ENCODE results near the gene TSN.

Gene TSN

DNA sequence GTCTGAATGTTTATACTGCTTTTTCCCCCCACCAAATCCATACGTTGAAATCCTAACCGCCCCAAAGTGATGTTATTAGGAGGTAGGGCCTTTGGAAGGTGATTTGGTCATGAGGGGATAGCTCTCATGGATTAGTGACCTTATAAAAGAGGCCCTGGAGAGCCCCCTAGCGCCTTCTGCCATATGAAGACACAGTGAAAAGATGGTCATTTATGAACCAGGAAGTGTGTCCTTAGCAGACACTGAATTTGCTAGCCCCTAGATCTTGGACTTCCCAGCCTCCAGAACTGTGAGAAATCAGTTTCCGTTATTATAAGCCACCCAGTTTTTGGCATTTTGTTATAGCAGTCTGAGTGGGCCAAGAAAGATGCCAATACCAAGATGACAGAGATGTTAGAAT lies 7.2 kb upstream of the TSN start:
- peak; percentile 6 for DNase-seq

- DNase-seq, result no peak
These were observed 607 bp upstream of the TSN start for GRCh38 chr2:121754851-121755236.

DNA sequence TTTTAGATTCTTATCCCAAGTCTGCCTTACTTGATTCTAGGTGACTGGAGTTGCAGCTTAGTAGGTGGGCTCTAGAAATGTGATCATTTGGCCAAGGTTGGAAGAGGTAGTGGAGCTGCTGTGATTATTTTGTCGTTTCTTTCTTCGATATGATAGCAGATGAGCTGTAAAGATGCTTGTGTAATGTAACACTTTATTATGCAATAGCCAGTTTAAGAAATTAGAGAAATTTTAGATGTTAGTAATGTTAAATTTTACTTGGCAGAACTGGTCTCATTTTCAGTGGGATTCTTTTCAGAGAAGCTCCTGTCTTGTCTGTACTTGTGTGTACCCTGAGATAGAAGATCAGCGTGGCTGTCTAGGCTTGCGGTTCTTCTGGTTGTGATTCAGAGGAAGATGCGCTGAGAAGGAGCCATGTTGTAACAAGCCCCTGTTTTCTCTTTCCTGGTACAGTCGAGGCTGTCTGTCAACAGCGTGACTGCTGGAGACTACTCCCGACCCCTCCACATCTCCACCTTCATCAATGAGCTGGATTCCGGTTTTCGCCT lies 9.3 kb downstream of the TSN start:
- DNase-seq, result no peak

DNA sequence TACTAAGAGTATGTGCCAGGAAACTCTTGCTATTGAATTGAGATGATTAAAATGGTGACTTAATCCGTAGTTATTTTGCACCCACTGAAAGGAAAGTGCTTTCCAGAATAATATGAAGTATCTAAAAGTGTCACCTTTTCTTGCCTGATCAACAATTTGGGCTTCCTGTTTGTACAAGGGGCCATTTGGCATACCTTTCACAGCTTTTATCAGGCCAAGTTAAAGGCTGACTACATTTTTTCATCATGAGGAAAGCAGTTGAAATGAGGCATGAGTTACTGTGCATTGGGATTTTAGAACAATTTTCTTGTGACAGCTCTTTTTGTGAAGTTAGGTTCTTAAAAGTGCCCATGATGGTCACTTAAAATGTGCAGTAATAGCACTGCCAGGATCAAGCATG lies 11.2 kb downstream of the TSN start:
- no peak for DNase-seq

DNA sequence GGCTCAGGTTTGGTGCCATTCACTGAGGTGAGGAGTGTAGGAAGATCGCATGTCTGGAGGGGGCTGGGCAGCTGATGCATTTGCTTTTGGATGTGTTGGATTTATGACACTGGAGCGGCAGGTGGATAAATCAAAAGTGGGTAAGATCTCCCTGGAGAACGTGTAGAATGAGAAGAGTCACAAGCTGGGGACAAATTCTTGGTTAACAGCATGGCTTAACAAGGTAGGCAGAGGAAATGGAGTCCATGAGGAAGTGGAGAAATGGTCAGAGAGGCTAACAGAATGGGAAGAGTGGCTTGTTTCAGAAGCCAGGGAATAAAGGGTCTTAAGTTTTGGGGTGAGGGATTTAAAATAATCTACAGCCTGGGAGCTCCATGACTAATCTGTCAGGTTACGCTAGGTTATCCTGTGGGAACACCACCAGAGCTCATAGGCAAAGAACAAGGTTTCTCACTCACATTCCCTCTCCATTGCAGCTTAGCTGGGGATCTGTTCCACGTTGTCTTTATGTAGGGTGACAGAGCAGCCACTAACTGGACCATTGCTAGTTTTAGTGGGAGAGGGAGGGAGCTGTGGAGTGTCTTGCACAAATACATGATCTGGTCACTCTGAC lies 12.8 kb downstream of the TSN start:
- DNase-seq, result no peak

- no peak for DNase-seq
These were observed 16.7 kb downstream of the TSN start for GRCh38 chr2:121771976-121772742.

DNA sequence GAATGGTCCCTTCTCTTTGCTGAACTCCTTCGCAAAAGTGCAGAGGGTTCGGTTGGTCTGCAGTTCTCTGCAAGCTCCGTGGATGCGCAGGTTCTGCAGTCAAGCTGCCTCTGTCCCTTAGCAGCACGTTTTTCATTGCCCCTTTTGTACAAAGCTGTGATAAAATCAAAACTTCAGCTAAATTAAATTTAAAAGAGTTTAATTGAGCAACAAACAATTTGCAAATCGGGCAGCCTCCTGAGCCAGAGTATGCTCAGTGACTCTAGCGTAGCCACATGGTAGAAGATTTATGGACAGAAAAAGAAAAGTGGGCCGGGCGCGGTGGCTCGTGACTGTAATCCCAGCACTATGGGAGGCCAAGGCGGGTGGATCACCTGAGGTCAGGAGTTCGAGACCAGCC lies 18.8 kb downstream of the TSN start:
- no peak for DNase-seq

GRCh38 chr2:121776361-121776760 lies 20.9 kb downstream of the TSN start:
- no peak for DNase-seq

GRCh38 chr2:121776885-121777698 lies 21.6 kb downstream of the TSN start:
- no peak for DNase-seq

- no peak for DNase-seq
These were observed 22.2 kb downstream of the TSN start for GRCh38 chr2:121777699-121778058.

DNA sequence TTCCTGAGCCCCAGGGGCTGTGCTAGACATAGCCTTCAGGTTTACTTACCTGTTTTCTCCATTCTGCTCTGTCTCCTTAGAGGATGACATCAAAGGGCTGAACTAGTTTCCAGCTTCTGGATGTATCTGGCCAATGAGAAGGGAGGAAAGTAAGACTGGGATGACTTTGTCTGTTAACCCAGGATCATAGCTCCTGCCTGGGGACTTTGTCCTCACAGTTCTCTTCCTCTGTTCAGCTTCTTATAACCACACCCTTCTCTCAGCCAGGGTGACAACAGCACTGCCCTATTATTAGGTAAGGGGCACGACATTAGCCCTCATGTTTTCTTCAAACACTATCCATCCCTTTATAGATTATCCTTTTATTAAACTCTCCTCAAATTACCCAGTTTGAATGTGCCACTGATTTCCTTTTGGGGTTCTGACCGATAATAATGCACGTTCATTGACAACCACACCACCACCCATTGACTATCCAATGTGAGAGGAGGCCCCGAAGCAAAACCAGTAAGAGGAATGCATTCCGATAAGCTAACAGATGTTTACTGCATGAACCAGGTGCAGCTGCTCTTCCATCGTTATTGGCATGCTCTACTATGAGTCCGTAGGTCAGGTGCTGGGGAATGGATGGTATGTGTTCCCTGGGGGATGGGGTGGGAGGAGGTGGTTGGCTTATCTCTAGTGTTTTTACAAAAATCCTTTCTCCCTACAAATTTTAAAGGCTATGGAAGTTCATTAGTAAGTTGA lies 23.5 kb downstream of the TSN start:
- DNase-seq, result no peak

DNA sequence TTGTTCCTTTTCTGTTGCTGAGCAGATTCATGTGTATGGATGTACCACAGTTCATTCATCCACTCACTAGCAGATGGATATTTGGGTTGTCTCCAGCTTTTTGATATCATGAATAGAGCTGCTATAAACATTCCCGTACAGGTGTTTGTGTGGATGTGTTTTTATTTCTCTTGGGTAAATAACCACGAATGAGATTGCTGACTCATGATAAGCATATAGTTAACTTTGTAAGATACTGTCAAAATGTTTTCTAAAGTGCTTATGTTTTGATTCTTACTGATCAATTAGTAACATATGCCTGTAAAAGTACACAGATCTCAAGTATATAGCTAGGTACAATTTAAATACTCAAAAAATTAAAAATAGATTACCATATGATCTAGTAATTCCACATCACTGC lies 27.7 kb downstream of the TSN start:
- DNase-seq, result no peak

GRCh38 chr2:121788685-121789084 lies 33.2 kb downstream of the TSN start:
- DNase-seq, result no peak

DNA sequence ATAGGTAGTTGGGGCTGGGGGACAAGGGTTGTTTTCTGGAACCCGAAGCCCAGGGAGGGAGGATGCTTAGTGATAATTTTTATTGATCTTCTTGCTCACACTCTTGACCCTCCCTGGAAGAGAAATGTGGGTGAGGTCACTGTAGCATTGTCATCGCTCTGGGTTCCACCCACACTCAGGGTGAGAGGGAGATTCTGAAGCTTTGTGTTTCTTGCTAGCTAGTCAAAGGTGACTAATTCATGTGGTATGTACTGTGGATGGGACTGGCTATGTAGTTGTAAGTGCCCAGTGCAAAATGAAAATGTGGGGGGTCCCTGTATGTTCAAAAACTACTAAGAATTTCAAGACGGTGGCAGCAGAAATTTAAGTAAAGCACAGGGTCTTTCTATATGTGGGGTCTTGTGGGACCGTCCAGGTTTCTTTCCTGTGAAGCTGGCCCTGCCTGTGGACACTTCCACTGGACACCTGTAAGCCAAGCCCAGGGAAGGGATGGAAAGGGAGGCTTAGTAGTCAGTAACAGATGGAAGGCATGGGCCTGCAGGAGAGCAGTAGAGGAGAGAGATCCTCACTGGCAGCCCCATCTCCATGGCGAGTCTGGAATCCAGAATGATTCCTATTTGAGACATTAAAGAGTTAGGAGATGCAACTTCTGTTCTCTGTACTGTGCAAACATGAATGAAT lies 35.0 kb downstream of the TSN start:
- no peak for DNase-seq

- DNase-seq, result no peak
These were observed 35.8 kb downstream of the TSN start for GRCh38 chr2:121791290-121791689.

- no peak for DNase-seq
These were observed 36.4 kb downstream of the TSN start for GRCh38 chr2:121791801-121792221.

DNA sequence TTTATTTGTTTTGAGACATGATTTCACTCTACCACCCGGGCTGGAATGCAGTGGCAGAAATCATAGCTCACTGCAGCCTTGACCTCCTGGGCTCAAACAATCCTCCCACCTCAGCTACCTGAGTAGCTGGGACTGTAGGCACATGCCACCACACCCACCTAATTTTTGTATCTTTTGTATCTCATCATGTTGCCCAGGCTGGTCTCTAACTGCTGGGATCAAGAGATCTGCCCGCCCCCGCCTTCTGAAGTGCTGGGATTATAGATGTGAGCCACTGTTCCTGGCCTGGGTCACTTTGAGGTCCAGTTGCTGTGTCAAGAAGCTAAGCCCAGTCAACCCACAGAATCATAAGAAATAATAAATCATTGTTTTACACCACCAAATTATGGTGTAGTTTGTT lies 38.4 kb downstream of the TSN start:
- DNase-seq, result no peak

DNA sequence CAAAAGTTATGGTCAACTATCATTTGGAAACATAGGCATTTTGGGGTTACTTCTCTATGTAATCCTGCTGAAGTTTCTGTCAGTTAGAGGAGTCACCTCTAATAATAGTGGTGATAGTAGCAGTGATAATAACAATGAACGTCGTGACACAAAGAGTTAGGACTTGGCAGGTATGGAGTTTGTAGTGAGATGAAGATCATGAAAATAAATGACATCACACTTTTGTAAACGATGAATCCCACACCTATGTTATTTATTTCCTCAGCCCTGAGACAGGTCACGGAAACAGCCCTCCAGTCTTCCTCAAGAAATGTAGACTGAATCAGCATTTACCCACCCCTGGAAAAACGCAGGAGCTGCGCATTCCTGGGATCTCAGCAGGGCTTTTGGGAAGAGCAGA lies 38.8 kb downstream of the TSN start:
- DNase-seq, result no peak

- no peak for DNase-seq
These were observed 40.8 kb downstream of the TSN start for GRCh38 chr2:121796239-121796638.

GRCh38 chr2:121798617-121799016 lies 43.2 kb downstream of the TSN start:
- DNase-seq, result no peak

GRCh38 chr2:121801916-121802315 lies 46.5 kb downstream of the TSN start:
- no peak for DNase-seq

DNA sequence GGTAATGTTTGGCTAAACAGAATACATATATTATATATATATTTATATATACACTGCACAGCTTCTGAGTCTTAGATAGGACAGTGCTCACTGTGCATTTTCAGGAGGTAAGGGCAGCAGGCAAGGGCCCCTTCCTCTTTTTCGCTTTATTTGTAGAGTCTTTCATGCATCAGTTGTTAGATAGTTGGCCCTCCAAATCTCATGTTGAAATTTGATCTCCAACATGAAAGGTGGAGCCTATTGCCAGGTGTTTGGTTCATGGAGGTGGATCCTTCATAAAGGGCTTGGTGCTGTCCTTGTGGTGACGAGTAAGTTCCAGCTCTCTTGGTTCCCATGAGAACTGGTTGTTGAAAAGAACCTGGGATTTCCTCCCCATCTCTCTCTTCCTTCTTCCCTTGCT lies 48.1 kb downstream of the TSN start:
- no peak for DNase-seq
